Stomach (tissue), 9 donors: ENCODE measurements around the gene SMIM14. TPM values are rescaled to one million over a fixed set of nuclear protein-coding genes. Genes with fewer than 3 reads are reported as not detected.
A peak's percentile ranks its signal among the peaks of the same experiment; 100 is the strongest.

Source experiments
- DNase-seq, 2 donors: peaks; one replicate each; pipeline versions ENCODE4 v3.0.0 to v3.0.0-alpha.2; 2013 to 2019
- H3K27ac ChIP-seq, 5 donors: fragments of 200-600 bp in 4 of 5; sonication (generic) in 4 of 5; one replicate each; pipeline ENCODE4 v1.5.1; 2013 to 2019; ENCODE audit warnings: mild to moderate bottlenecking in 1 of 5, moderate library complexity in 1 of 5
- H3K27me3 ChIP-seq, 3 donors: fragments of 200-600 bp; sonication (generic); one replicate each; pipeline ENCODE4 v1.5.1; 2017 to 2019; ENCODE audit warnings: mixed run types in 1 of 3
- H3K36me3 ChIP-seq, 4 donors: fragments of 200-600 bp; sonication (generic); 1 replicate in 3 of 4; 2 replicates in 1 of 4; pipeline ENCODE4 v1.5.1; 2016 to 2019
- H3K4me1 ChIP-seq, 4 donors: fragments of 200-600 bp; sonication (generic); one replicate each; pipeline ENCODE4 v1.5.1; 2016 to 2019
- H3K4me3 ChIP-seq, 4 donors: fragments of 200-600 bp; sonication (generic) in 3 of 4; one replicate each; pipeline ENCODE4 v1.5.1; 2016 to 2019; ENCODE audit warnings: mild to moderate bottlenecking in 1 of 4
- H3K9me3 ChIP-seq, 4 donors: fragments of 200-600 bp; sonication (generic); one replicate each; pipeline ENCODE4 v1.5.1; 2016 to 2019
- CTCF ChIP-seq, 7 experiments: fragments of 450-650 bp in 4 of 7; fragments of 200-600 bp in 3 of 7; sonication (generic) in 3 of 7; IDR thresholded peaks; one replicate each; pipeline ENCODE4 v1.5.1; 2016 to 2019; ENCODE audit warnings: antibody characterized with exemption in 7 of 7, control low read depth in 2 of 7, mild to moderate bottlenecking in 1 of 7
- EP300 ChIP-seq: sonication (generic); formaldehyde crosslinking; IDR thresholded peaks from one replicate; pipeline ENCODE4 v1.6.1; 2017; ENCODE audit warnings: antibody characterized with exemption
- POLR2A ChIP-seq, 4 donors: fragments of 450-650 bp; IDR thresholded peaks; one replicate each; pipeline ENCODE4 v1.6.1; 2016; ENCODE audit warnings: antibody characterized with exemption in 4 of 4, control low read depth in 2 of 4, mild to moderate bottlenecking in 1 of 4, moderate library complexity in 1 of 4
- POLR2AphosphoS5 ChIP-seq, 3 donors: sonication (generic); formaldehyde crosslinking; IDR thresholded peaks; one replicate each; pipeline ENCODE4 v1.6.1; 2016; ENCODE audit warnings: antibody characterized with exemption in 3 of 3
- WGBS, 5 donors: extraction: QIAGEN DNeasy Blood & Tissue Kit in 3 of 5; methylation state at CpG; one replicate each; pipeline versions ENCODE4 v1.1.5 to v1.1.7; 2013 to 2018; 5-methylcytosine and 5-hydroxymethylcytosine counted together
- intact Hi-C: fragments of 100-400 bp; cut with DNase I; formaldehyde crosslinking; loops from one replicate; pipeline ENCODE4 v1.15.1; 2023; ENCODE audit warnings: low total_unique reads
- polyA plus RNA-seq, 3 donors: library from polyadenylated mRNA; stranded (reverse); fragments of 200-250 nt; gene quantifications; one replicate each; pipeline ENCODE4 v1.2.3, GENCODE V29; 2013
- total RNA-seq, 5 donors: library from RNA; depleted of rRNA; stranded (reverse); fragments of >200 nt; gene quantifications; one replicate each; pipeline versions ENCODE4 v1.1.0 to v1.2.3, GENCODE V29; 2014 to 2016
- donor health status: healthy with polysubstance abuse.
- donor health status: Bipolar disorder and iron deficiency.
- donor health status: healthy.

Gene SMIM14
- total and polyA plus RNA-seq, 8 donors, result 11.1 to 83.6 (median 32.7) TPM

- intact Hi-C loops, result no loop called here
- Histone ChIP-seq H3K36me3 (peaks cover 7 to 15% (median 12%) of the 10 kb centered on the region in 4 donors), H3K4me3 (peak overlapping the region in 3 of 4 donors; percentile 80 to 96 (median 82)), H3K4me1 (peaks cover 10 to 66% (median 41%) of the 10 kb centered on the region in 4 donors), H3K27me3 (no peaks in the 10 kb centered on the region), H3K9me3 (no peaks in the 10 kb centered on the region), H3K27ac (peak overlapping the region in 1 of 5 donors; percentile 97)
- TF ChIP-seq POLR2AphosphoS5 (IDR thresholded peaks at IDR 0.05), result no peak
- TF ChIP-seq CTCF (IDR thresholded peaks at IDR 0.05), result no peak
- no peak for TF ChIP-seq POLR2A (IDR thresholded peaks at IDR 0.05)
- TF ChIP-seq EP300, result no peak
- WGBS, 5 donors, result 68 to 73% (median 71%) methylated on average over 7 of the region's 7 CpGs
- no peak for DNase-seq
These were observed 114.3 kb downstream of the SMIM14 start for GRCh38 chr4:39524161-39524957.

- H3K4me1 ChIP-seq, result peaks cover 0 to 53% (median 28%) of the 10 kb centered on the region in 4 donors
- DNase-seq, result no peak
- intact Hi-C loops, result no loop called here
- peak overlapping the region in 1 of 5 donors; percentile 27 for H3K27ac ChIP-seq
- peaks cover 7 to 38% (median 35%) of the 10 kb centered on the region in 4 donors for H3K36me3 ChIP-seq
- H3K9me3 ChIP-seq, result no peaks in the 10 kb centered on the region
- TF ChIP-seq EP300 (no peak), POLR2AphosphoS5 (IDR thresholded peaks at IDR 0.05) (no peak), CTCF (IDR thresholded peaks at IDR 0.05) (no peak)
- WGBS, 5 donors, result 20 to 64% (median 52%) methylated on average over 2 of the region's 2 CpGs
- H3K4me3 ChIP-seq, result no peak overlapping the region
- no peaks in the 10 kb centered on the region for H3K27me3 ChIP-seq
These were observed 116.6 kb downstream of the SMIM14 start for GRCh38 chr4:39522068-39522467.

GRCh38 chr4:39521253-39521919, 117.3 kb downstream of the SMIM14 start:
- intact Hi-C loops, result no loop called here
- 56 to 63% (median 58%) methylated on average over 5 of the region's 5 CpGs for WGBS, 5 donors
- H3K27ac ChIP-seq, result peak overlapping the region in 1 of 5 donors; percentile 27
- TF ChIP-seq POLR2A (IDR thresholded peaks at IDR 0.05) (no peak), EP300 (no peak), CTCF (IDR thresholded peaks at IDR 0.05) (no peak), POLR2AphosphoS5 (IDR thresholded peaks at IDR 0.05) (no peak)
- DNase-seq, result peak in 1 of 2 donors; percentile 48
- H3K36me3 ChIP-seq, result peaks cover 7 to 41% (median 36%) of the 10 kb centered on the region in 4 donors
- no peak overlapping the region for H3K4me3 ChIP-seq
- H3K4me1 ChIP-seq, result peaks cover 0 to 52% (median 26%) of the 10 kb centered on the region in 4 donors
- no peaks in the 10 kb centered on the region for H3K9me3 ChIP-seq
- H3K27me3 ChIP-seq, result no peaks in the 10 kb centered on the region

- peaks cover 7 to 58% (median 48%) of the 10 kb centered on the region in 4 donors for H3K36me3 ChIP-seq
- no peak for DNase-seq
- no peak overlapping the region for H3K27ac ChIP-seq
- no peaks in the 10 kb centered on the region for H3K27me3 ChIP-seq
- peaks cover 7 to 35% (median 15%) of the 10 kb centered on the region in 4 donors for H3K4me1 ChIP-seq
- TF ChIP-seq EP300 (no peak), CTCF (IDR thresholded peaks at IDR 0.05) (no peak), POLR2A (IDR thresholded peaks at IDR 0.05) (no peak), POLR2AphosphoS5 (IDR thresholded peaks at IDR 0.05) (no peak)
- WGBS, 5 donors, result 88 to 96% (median 94%) methylated on average over 6 of the region's 6 CpGs
- intact Hi-C loops, result no loop called here
- H3K9me3 ChIP-seq, result no peaks in the 10 kb centered on the region
- H3K4me3 ChIP-seq, result no peak overlapping the region
These were observed 120.2 kb downstream of the SMIM14 start for GRCh38 chr4:39518484-39518883.
